HCT116 (cell line): ENCODE results near the gene FAM81A.

Source experiments
- CBX3 ChIP-seq: IDR thresholded peaks from 2 replicates; pipeline ENCODE4 v1.6.1; 2012; ENCODE audit warnings: low read depth
- CEBPB ChIP-seq: IDR thresholded peaks from 2 replicates; pipeline ENCODE4 v1.6.1; 2012; ENCODE audit warnings: low read depth
- CTCF ChIP-seq, 3 experiments: fragments of 200-600 bp in 1 of 3; sonication (generic) in 1 of 3; IDR thresholded peaks in 2 of 3; conservative IDR thresholded peaks in 1 of 3; 2 replicates each; pipeline ENCODE4 v1.5.1; 2012 to 2017; ENCODE audit warnings: low read depth in 2 of 3, low read length in 2 of 3, antibody characterized with exemption in 1 of 3, borderline replicate concordance in 1 of 3, control low read depth in 1 of 3, mild to moderate bottlenecking in 1 of 3, mixed read lengths in 1 of 3, mixed run types in 1 of 3, moderate library complexity in 1 of 3; ENCODE audit not compliant: insufficient read depth in 1 of 3
- EGR1 ChIP-seq: IDR thresholded peaks from 2 replicates; pipeline ENCODE4 v1.6.1; 2012; ENCODE audit warnings: low read depth
- EZH2 ChIP-seq: fragments of 200-600 bp; sonication (generic); IDR thresholded peaks from 2 replicates; pipeline ENCODE4 v1.6.1; 2017; ENCODE audit warnings: antibody characterized with exemption, mixed run types
- EZH2phosphoT487 ChIP-seq: fragments of 200-600 bp; IDR thresholded peaks from 2 replicates; pipeline ENCODE4 v1.6.1; 2018; ENCODE audit warnings: antibody characterized with exemption, borderline replicate concordance
- JUND ChIP-seq: IDR thresholded peaks from 2 replicates; pipeline ENCODE4 v1.6.1; 2012
- POLR2A ChIP-seq: IDR thresholded peaks from 2 replicates; pipeline ENCODE4 v1.7.0; 2011; ENCODE audit warnings: borderline replicate concordance; ENCODE audit not compliant: insufficient read depth, insufficient read length; ENCODE audit errors: extremely low read depth
- POLR2AphosphoS5 ChIP-seq: IDR thresholded peaks from 2 replicates; pipeline ENCODE4 v1.6.1; 2011; ENCODE audit warnings: mild to moderate bottlenecking, low read depth, low read length, moderate library complexity
- RAD21 ChIP-seq: IDR thresholded peaks from 2 replicates; pipeline ENCODE4 v1.6.1; 2012; ENCODE audit warnings: low read depth, mild to moderate bottlenecking
- REST ChIP-seq: IDR thresholded peaks from 2 replicates; pipeline ENCODE4 v1.6.1; 2012; ENCODE audit warnings: low read depth
- YY1 ChIP-seq: IDR thresholded peaks from 2 replicates; pipeline ENCODE4 v1.6.1; 2011; ENCODE audit warnings: low read length, low read depth, moderate library complexity, mild to moderate bottlenecking; ENCODE audit not compliant: insufficient replicate concordance; ENCODE audit errors: extremely low read depth
- ZFX ChIP-seq: fragments of 450-650 bp; IDR thresholded peaks from 2 replicates; pipeline ENCODE4 v1.6.1; 2017
- ZNF274 ChIP-seq: fragments of 200-500 bp; sonication (Bioruptor generic); IDR thresholded peaks from 2 replicates; pipeline ENCODE4 v1.6.1; 2014; ENCODE audit warnings: mild to moderate bottlenecking, low read depth, low read length, inconsistent platforms

GRCh38 chr15:59447367-59447766 lies 9.4 kb downstream of the FAM81A start:
- TF ChIP-seq EZH2phosphoT487 (no peak), CTCF (IDR thresholded peaks at IDR 0.05 in 2 of 3, conservative IDR thresholded peaks at IDR 0.05 in 1 of 3; ENCODE audit: borderline replicate concordance in 1 of 3, insufficient read depth in 1 of 3, low read depth in 2 of 3, low read length in 2 of 3) (no peak), POLR2A (no peak), EZH2 (no peak), REST (no peak), ZFX (no peak), JUND (no peak), EGR1 (no peak), YY1 (no peak), CBX3 (no peak), ZNF274 (no peak), POLR2AphosphoS5 (no peak), RAD21 (no peak), CEBPB (no peak)
